ENCODE results near the gene PIGV.

The PIGV gene

GRCh38 chr1:26775666-26776065 is 12.1 kb upstream of the PIGV start:
- Histone ChIP-seq H3K27ac (ENCODE audit: low read length) (no peak overlapping the region), H3K4me3 (ENCODE audit: low read length) (no peak overlapping the region), H3K9ac (ENCODE audit: low read length) (no peak overlapping the region), H3K36me3 (replicated peaks; ENCODE audit: low read depth, low read length) (peaks cover 67% of the 10 kb centered on the region), H2AFZ (ENCODE audit: low read depth, low read length) (no peak overlapping the region), H3K4me2 (ENCODE audit: low read length) (no peak overlapping the region), H4K20me1 (ENCODE audit: insufficient read depth, low read length) (no peaks in the 10 kb centered on the region), H3K27me3 (ENCODE audit: low read depth, low read length) (no peaks in the 10 kb centered on the region), H3K4me1 (ENCODE audit: low read length) (no peaks in the 10 kb centered on the region), H3K79me2 (ENCODE audit: low read length) (peaks cover 10% of the 10 kb centered on the region; the same call in 1 of the 2 replicates), H3K9me3 (ENCODE audit: insufficient read depth, low read length) (no peaks in the 10 kb centered on the region)
- TF ChIP-seq CTCF (IDR thresholded peaks at IDR 0.05; ENCODE audit: low read depth, low read length) (no peak), EZH2phosphoT487 (IDR thresholded peaks at IDR 0.05; ENCODE audit: low read depth) (no peak)

GRCh38 chr1:26779098-26779668 is 8.6 kb upstream of the PIGV start:
- TF ChIP-seq EZH2phosphoT487 (IDR thresholded peaks at IDR 0.05; ENCODE audit: low read depth), result no peak
- no peak for TF ChIP-seq CTCF (IDR thresholded peaks at IDR 0.05; ENCODE audit: low read depth, low read length)
- no peak overlapping the region for H3K27ac ChIP-seq (ENCODE audit: low read length)
- H3K9ac ChIP-seq (ENCODE audit: low read length), result no peak overlapping the region
- peaks cover 62% of the 10 kb centered on the region for H3K36me3 ChIP-seq (replicated peaks; ENCODE audit: low read depth, low read length)
- no peak overlapping the region for H3K4me2 ChIP-seq (ENCODE audit: low read length)
- H3K27me3 ChIP-seq (ENCODE audit: low read depth, low read length), result no peaks in the 10 kb centered on the region
- peaks cover 14% of the 10 kb centered on the region for H3K79me2 ChIP-seq (ENCODE audit: low read length)
- no peak overlapping the region for H3K4me3 ChIP-seq (ENCODE audit: low read length)
- no peaks in the 10 kb centered on the region for H4K20me1 ChIP-seq (ENCODE audit: insufficient read depth, low read length)
- H2AFZ ChIP-seq (ENCODE audit: low read depth, low read length), result no peak overlapping the region
- no peaks in the 10 kb centered on the region for H3K4me1 ChIP-seq (ENCODE audit: low read length)
- H3K9me3 ChIP-seq (ENCODE audit: insufficient read depth, low read length), result no peaks in the 10 kb centered on the region

- Histone ChIP-seq H4K20me1 (ENCODE audit: insufficient read depth, low read length) (no peaks in the 10 kb centered on the region), H3K36me3 (replicated peaks; ENCODE audit: low read depth, low read length) (peaks cover 52% of the 10 kb centered on the region), H3K27me3 (ENCODE audit: low read depth, low read length) (no peaks in the 10 kb centered on the region), H3K4me1 (ENCODE audit: low read length) (peaks cover 9% of the 10 kb centered on the region), H2AFZ (ENCODE audit: low read depth, low read length) (no peak overlapping the region), H3K4me3 (ENCODE audit: low read length) (no peak overlapping the region), H3K79me2 (ENCODE audit: low read length) (peaks cover 14% of the 10 kb centered on the region), H3K4me2 (ENCODE audit: low read length) (no peak overlapping the region), H3K9me3 (ENCODE audit: insufficient read depth, low read length) (no peaks in the 10 kb centered on the region), H3K9ac (ENCODE audit: low read length) (no peak overlapping the region), H3K27ac (ENCODE audit: low read length) (no peak overlapping the region)
- TF ChIP-seq EZH2phosphoT487 (IDR thresholded peaks at IDR 0.05; ENCODE audit: low read depth), result no peak
- TF ChIP-seq CTCF (IDR thresholded peaks at IDR 0.05; ENCODE audit: low read depth, low read length), result no peak
These were observed 7.3 kb upstream of the PIGV start for GRCh38 chr1:26780344-26780957.

GRCh38 chr1:26781206-26781825 is 6.4 kb upstream of the PIGV start:
- H3K4me1 ChIP-seq (ENCODE audit: low read length), result peaks cover 18% of the 10 kb centered on the region
- no peak overlapping the region for H3K4me3 ChIP-seq (ENCODE audit: low read length)
- H3K27ac ChIP-seq (ENCODE audit: low read length), result no peak overlapping the region
- H2AFZ ChIP-seq (ENCODE audit: low read depth, low read length), result no peak overlapping the region
- H3K9me3 ChIP-seq (ENCODE audit: insufficient read depth, low read length), result no peaks in the 10 kb centered on the region
- no peak overlapping the region for H3K9ac ChIP-seq (ENCODE audit: low read length)
- peaks cover 14% of the 10 kb centered on the region for H3K79me2 ChIP-seq (ENCODE audit: low read length)
- no peak for TF ChIP-seq EZH2phosphoT487 (IDR thresholded peaks at IDR 0.05; ENCODE audit: low read depth)
- no peak for TF ChIP-seq CTCF (IDR thresholded peaks at IDR 0.05; ENCODE audit: low read depth, low read length)
- peaks cover 46% of the 10 kb centered on the region for H3K36me3 ChIP-seq (replicated peaks; ENCODE audit: low read depth, low read length)
- no peaks in the 10 kb centered on the region for H3K27me3 ChIP-seq (ENCODE audit: low read depth, low read length)
- H4K20me1 ChIP-seq (ENCODE audit: insufficient read depth, low read length), result no peaks in the 10 kb centered on the region
- no peak overlapping the region for H3K4me2 ChIP-seq (ENCODE audit: low read length)

Data from OCI-LY3 (cell line).